Measurements from ENCODE around the gene PDCD2L.
A peak's percentile ranks its signal among the peaks of the same experiment; 100 is the strongest.

DNA sequence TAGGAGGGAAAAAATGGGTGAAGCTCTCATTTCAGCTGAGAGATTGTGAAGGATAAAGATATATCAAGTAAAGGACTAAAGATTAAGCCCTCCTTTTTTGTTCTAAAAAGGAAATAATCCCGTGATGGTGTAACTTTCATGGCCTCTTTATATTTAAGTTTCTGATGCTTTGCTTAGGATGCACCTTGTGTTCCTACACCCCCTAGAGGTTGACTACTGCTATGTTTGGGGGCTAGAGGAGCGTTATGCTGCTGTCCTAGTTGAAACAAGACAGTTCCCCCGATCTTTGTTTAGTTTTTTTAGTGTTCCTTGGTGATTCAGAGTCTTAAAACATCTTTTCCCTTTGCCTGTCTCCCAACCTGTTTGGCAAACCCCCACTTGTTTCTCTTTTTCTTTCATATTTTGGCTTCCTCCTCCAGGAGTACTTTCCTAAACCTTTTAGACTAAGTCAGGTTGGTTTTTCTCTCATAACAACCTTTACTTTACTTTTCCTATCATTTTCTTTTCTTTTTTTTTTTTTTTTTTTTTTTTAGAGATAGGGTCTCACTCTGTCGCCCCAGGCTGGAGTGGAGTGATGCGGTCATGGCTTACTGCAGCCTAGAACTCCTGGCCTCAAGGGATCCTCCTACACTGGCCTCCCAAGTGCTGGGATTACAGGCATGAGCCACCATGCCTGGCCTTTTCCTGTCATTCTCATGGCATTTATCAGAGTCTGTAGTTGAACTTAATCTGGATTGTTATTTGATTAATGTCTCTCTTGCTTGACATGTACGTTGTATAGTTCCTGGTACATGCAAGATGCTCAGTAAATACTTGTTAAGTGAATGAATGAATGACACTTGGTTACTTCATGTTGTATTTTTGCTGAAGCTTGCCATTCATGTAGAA, 26.8 kb downstream of the PDCD2L start:
- TF ChIP-seq, protein P1, sequence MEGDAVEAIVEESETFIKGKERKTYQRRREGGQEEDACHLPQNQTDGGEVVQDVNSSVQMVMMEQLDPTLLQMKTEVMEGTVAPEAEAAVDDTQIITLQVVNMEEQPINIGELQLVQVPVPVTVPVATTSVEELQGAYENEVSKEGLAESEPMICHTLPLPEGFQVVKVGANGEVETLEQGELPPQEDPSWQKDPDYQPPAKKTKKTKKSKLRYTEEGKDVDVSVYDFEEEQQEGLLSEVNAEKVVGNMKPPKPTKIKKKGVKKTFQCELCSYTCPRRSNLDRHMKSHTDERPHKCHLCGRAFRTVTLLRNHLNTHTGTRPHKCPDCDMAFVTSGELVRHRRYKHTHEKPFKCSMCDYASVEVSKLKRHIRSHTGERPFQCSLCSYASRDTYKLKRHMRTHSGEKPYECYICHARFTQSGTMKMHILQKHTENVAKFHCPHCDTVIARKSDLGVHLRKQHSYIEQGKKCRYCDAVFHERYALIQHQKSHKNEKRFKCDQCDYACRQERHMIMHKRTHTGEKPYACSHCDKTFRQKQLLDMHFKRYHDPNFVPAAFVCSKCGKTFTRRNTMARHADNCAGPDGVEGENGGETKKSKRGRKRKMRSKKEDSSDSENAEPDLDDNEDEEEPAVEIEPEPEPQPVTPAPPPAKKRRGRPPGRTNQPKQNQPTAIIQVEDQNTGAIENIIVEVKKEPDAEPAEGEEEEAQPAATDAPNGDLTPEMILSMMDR (IDR thresholded peaks at IDR 0.05; ENCODE audit: low read length) = peak; percentile 81
- TF ChIP-seq EZH2 (IDR thresholded peaks at IDR 0.05; ENCODE audit: borderline replicate concordance, low read length) = no peak
